ENCODE data around the gene TSPAN14. TPM values are rescaled to one million over a fixed set of nuclear protein-coding genes. Genes with fewer than 3 reads are reported as not detected.

TSPAN14 gene
- total and polyA plus RNA-seq, 2 of the 13 experiments (the other 11 are each of a cell fraction or from before 2014, with no cell fraction given): 24.1 to 80.6 TPM

DNA sequence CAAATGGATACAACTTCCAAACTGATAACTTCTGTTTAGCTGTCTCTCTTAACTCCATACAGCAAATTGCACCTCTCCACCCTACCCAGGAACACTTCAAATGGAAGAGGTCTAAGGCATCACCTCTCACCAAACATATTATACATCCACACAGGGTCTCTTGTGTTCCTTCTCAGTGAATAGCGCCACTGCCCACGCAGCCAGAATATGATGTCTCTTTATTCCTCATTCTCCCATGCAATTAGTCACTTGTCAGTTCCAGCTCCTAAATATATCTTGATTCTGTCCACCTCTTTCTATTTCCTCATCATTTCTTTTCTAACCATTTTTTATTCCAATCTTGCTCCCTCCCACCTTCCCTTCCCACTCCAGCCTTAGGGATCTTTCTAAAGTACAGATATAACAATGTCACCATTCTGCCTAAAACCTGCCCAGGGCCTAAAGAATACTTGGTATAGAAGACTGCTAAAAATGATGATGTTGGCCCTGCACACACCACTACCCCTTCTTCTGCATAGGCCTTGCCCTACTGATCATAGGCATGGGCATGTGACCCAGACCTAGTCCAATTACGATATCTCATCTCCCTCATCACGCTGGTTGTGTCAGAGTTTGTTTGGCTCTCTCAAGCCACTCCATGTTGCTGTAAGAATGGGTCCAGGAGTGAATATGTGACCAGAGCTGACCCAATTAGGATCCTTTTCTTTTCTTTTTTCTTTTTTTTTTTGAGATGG is 5.7 kb upstream of the TSPAN14 start:
- POLR2A ChIA-PET: interaction anchor here (1.1 to 1.6 kb wide), 2 partner anchors 40 to 56 kb away, joined by 3 to 4 read pairs; partner anchors contain the start of gene PRXL2A
- H3K9me3 ChIP-seq (ENCODE audit: low read length): no peaks in the 10 kb centered on the region
- peaks cover 67% of the 10 kb centered on the region for H3K4me1 ChIP-seq (ENCODE audit: insufficient read depth, low read length)
- H3K9ac ChIP-seq (ENCODE audit: insufficient read depth, low read depth, low read length): no peak overlapping the region
- no peaks in the 10 kb centered on the region for H3K36me3 ChIP-seq (replicated peaks in 1 of 2; ENCODE audit: control insufficient read depth in 1 of 2, insufficient read depth in 2 of 2, low read length in 2 of 2)
- no peaks in the 10 kb centered on the region for H3K27me3 ChIP-seq (ENCODE audit: control insufficient read depth in 1 of 2, insufficient read depth in 2 of 2, low read length in 2 of 2)
- intact Hi-C loops (cut with micrococcal nuclease; ENCODE audit: unreplicated experiment) (loop anchor here (10.0 kb wide), 1 partner anchor 476 kb away; no protein-coding TSS in a partner anchor), in situ Hi-C loops (cut with HindIII; ENCODE audit: extremely low pct_ligation_motif_present, low pct_unique_long_range_greater_than_20kb) (no loop called here)
- 97% methylated on average over 4 of the region's 4 CpGs for WGBS (ENCODE audit: low lambda C conversion rate)
- no peak for DNase-seq (ENCODE audit: low spot score)
- no peak overlapping the region for H3K4me2 ChIP-seq (ENCODE audit: low read depth, low read length)
- H3K79me2 ChIP-seq (ENCODE audit: insufficient read depth, low read length): no peaks in the 10 kb centered on the region
- H2AFZ ChIP-seq (ENCODE audit: low read length): no peak overlapping the region
- no peak for TF ChIP-seq POLR2A (IDR thresholded peaks at IDR 0.05; ENCODE audit: insufficient read depth in 1 of 2, low read depth in 2 of 2, low read length in 2 of 2)
- no peak for TF ChIP-seq SAFB2 (CRISPR knock-in tag; IDR thresholded peaks at IDR 0.05; ENCODE audit: borderline replicate concordance, low read depth)
- TF ChIP-seq KMT2A (CRISPR knock-in tag; IDR thresholded peaks at IDR 0.05): no peak
- TF ChIP-seq, protein P1, sequence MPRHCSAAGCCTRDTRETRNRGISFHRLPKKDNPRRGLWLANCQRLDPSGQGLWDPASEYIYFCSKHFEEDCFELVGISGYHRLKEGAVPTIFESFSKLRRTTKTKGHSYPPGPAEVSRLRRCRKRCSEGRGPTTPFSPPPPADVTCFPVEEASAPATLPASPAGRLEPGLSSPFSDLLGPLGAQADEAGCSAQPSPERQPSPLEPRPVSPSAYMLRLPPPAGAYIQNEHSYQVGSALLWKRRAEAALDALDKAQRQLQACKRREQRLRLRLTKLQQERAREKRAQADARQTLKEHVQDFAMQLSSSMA (CRISPR knock-in tag; IDR thresholded peaks at IDR 0.05): no peak
- no peak for TF ChIP-seq ZFP90 (CRISPR knock-in tag; IDR thresholded peaks at IDR 0.05; ENCODE audit: borderline replicate concordance)
- TF ChIP-seq ADNP (CRISPR knock-in tag; IDR thresholded peaks at IDR 0.05): no peak
- TF ChIP-seq, protein P2, sequence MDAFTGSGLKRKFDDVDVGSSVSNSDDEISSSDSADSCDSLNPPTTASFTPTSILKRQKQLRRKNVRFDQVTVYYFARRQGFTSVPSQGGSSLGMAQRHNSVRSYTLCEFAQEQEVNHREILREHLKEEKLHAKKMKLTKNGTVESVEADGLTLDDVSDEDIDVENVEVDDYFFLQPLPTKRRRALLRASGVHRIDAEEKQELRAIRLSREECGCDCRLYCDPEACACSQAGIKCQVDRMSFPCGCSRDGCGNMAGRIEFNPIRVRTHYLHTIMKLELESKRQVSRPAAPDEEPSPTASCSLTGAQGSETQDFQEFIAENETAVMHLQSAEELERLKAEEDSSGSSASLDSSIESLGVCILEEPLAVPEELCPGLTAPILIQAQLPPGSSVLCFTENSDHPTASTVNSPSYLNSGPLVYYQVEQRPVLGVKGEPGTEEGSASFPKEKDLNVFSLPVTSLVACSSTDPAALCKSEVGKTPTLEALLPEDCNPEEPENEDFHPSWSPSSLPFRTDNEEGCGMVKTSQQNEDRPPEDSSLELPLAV (CRISPR knock-in tag; conservative IDR thresholded peaks at IDR 0.05; ENCODE audit: low read depth): no peak
- no peak for TF ChIP-seq ZNF34 (CRISPR knock-in tag; IDR thresholded peaks at IDR 0.05; ENCODE audit: borderline replicate concordance)
- TF ChIP-seq ZNF430 (CRISPR knock-in tag; IDR thresholded peaks at IDR 0.05): no peak
- TF ChIP-seq ELF3 (CRISPR knock-in tag; IDR thresholded peaks at IDR 0.05): no peak
- no peak for TF ChIP-seq SALL2 (CRISPR knock-in tag; IDR thresholded peaks at IDR 0.05)
- no peak for TF ChIP-seq SKI (IDR thresholded peaks at IDR 0.05; ENCODE audit: partially characterized antibody)
- TF ChIP-seq ZNF556 (CRISPR knock-in tag; IDR thresholded peaks at IDR 0.05; ENCODE audit: borderline replicate concordance): no peak
- no peak for TF ChIP-seq HOXA5 (CRISPR knock-in tag; IDR thresholded peaks at IDR 0.05)
- no peak for TF ChIP-seq MATR3 (CRISPR knock-in tag; IDR thresholded peaks at IDR 0.05)
- no TSS peak for BruUV-seq (replicated peaks)
- no peak for FAIRE-seq
- ATAC-seq: no peak
- H4K20me1 ChIP-seq (ENCODE audit: insufficient read depth, low read length): no peaks in the 10 kb centered on the region
- CTCF ChIA-PET (ENCODE audit: low intra/inter-chr PET ratio, low total read pairs): no interaction called here
- no peak overlapping the region for H3K27ac ChIP-seq (ENCODE audit: extremely low read length, insufficient read depth, low read length)
- H3K4me3 ChIP-seq (replicated peaks in 1 of 3; ENCODE audit: insufficient read depth in 1 of 3, low read depth in 2 of 3, low read length in 3 of 3): no peak overlapping the region
